ENCODE results near the gene TNC.
"Not testable (repeated sequence)": the region's sequence is repeated elsewhere in the genome, so short reads cannot be mapped to it uniquely, and the experiment has no call there.

TNC gene

GRCh38 chr9:115135821-115136778 lies 18.1 kb upstream of the TNC start:
- H3K27ac ChIP-seq: no peak overlapping the region
- DNase-seq (ENCODE audit: low spot score): no peak

GRCh38 chr9:115134941-115135340 lies 17.0 kb upstream of the TNC start:
- no peak for DNase-seq (ENCODE audit: low spot score)
- Histone ChIP-seq H3K27ac (no peak overlapping the region), H3K4me3 (no peak overlapping the region)
- no peak for TF ChIP-seq CTCF (IDR thresholded peaks at IDR 0.05)

More at GRCh38 chr9:115135821-115136778, 18.1 kb upstream of the TNC start:
- TF ChIP-seq CTCF (IDR thresholded peaks at IDR 0.05): no peak
- H3K4me3 ChIP-seq: no peak overlapping the region

GRCh38 chr9:115133649-115134048 lies 15.7 kb upstream of the TNC start:
- no peak overlapping the region for H3K27ac ChIP-seq
- no peak overlapping the region for H3K4me3 ChIP-seq
- no peak for TF ChIP-seq CTCF (IDR thresholded peaks at IDR 0.05)
- no peak for DNase-seq (ENCODE audit: low spot score)

GRCh38 chr9:115132648-115133047 lies 14.7 kb upstream of the TNC start:
- no peak for DNase-seq (ENCODE audit: low spot score)
- Histone ChIP-seq H3K4me3 (no peak overlapping the region), H3K27ac (no peak overlapping the region)
- no peak for TF ChIP-seq CTCF (IDR thresholded peaks at IDR 0.05)

GRCh38 chr9:115130176-115130575 lies 12.2 kb upstream of the TNC start:
- no peak for DNase-seq (ENCODE audit: low spot score)
- Histone ChIP-seq H3K27ac (no peak overlapping the region), H3K4me3 (no peak overlapping the region)
- no peak for TF ChIP-seq CTCF (IDR thresholded peaks at IDR 0.05)

- not testable (repeated sequence) for H3K27ac ChIP-seq; DNase-seq (ENCODE audit: low spot score); H3K4me3 ChIP-seq
These were observed 10.8 kb upstream of the TNC start for GRCh38 chr9:115128726-115129125.

GRCh38 chr9:115127191-115127817 lies 9.3 kb upstream of the TNC start:
- TF ChIP-seq CTCF (IDR thresholded peaks at IDR 0.05): no peak
- no peak for DNase-seq (ENCODE audit: low spot score)
- no peak overlapping the region for H3K4me3 ChIP-seq
- H3K27ac ChIP-seq: no peak overlapping the region
